SJCRH30 (cell line): ENCODE results near the gene PARVB. TPM values are rescaled to one million over a fixed set of nuclear protein-coding genes. Genes with fewer than 3 reads are reported as not detected.

ENCODE experiments used
- DNase-seq, 2 experiments: peaks; one replicate each; pipeline ENCODE4 v3.0.0-alpha.2; 2015 to 2020
- H3K27ac ChIP-seq: fragments of 250-450 bp; sonication (Bioruptor Pico); 2 replicates; pipeline ENCODE4 v1.5.1; 2020; ENCODE audit warnings: mild to moderate bottlenecking, moderate library complexity
- H3K27me3 ChIP-seq: fragments of 250-450 bp; sonication (Bioruptor Pico); 2 replicates; pipeline ENCODE4 v1.5.1; 2020; ENCODE audit warnings: mild to moderate bottlenecking, moderate library complexity
- H3K36me3 ChIP-seq: fragments of 250-450 bp; sonication (Bioruptor Pico); 2 replicates; pipeline ENCODE4 v1.5.1; 2020; ENCODE audit warnings: mild to moderate bottlenecking, moderate library complexity
- H3K4me1 ChIP-seq: fragments of 250-450 bp; sonication (Bioruptor Pico); 2 replicates; pipeline ENCODE4 v1.5.1; 2020; ENCODE audit warnings: mild to moderate bottlenecking, moderate library complexity
- H3K4me3 ChIP-seq: fragments of 250-450 bp; sonication (Bioruptor Pico); 2 replicates; pipeline ENCODE4 v1.5.1; 2020; ENCODE audit warnings: mild to moderate bottlenecking, moderate library complexity
- H3K9me3 ChIP-seq: fragments of 250-450 bp; sonication (Bioruptor Pico); replicated peaks from 2 replicates; pipeline ENCODE4 v1.5.1; 2020; ENCODE audit warnings: mild to moderate bottlenecking, moderate library complexity
- total RNA-seq: library from RNA; depleted of rRNA; stranded (reverse); fragments of >200 nt; shearing (Covaris generic); gene quantifications from 2 replicates; pipeline ENCODE4 v1.2.3, GENCODE V29; 2014

PARVB gene
- total RNA-seq, 1 experiment from 2014 or later = not detected

DNA sequence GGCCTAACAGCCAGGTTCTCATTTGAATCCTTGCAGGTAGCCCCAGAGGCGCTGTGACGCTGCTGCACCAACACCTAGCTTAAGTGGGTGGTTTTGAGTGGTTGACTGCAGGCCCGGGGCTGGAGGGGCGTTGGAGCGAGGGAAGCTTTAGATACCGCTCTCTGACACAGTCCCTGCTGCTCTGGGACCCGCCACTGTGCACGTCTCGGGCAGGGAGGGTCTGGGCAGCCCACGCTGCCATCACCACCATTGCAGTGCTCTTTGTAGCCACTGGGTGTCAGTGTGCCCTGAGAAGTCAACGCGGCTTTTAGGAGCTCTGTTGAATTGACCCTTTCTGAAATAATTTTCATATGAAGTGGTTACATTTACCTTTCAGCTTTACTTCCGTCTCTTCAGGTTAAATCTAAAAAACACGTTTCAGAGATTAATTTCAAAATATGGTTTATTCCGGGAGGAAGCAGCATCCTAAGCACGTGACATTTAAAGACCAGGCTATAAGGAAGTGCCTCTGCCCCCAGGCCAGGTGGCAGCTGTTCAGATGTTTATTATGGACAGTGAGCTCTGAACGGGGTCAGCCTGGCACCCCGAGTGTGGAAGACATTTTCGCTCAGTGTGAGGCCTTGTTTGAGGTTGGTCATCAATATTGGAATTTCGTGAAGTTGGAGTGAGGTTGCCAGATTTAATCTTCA lies 30.9 kb upstream of the PARVB start:
- Histone ChIP-seq H3K4me1 (0 out of 2 replicates have a peak, but pooled peaks cover 2% of the 10 kb centered on the region), H3K27ac (no peak overlapping the region), H3K9me3 (no peaks in the 10 kb centered on the region), H3K4me3 (no peak overlapping the region), H3K36me3 (no peaks in the 10 kb centered on the region; the same call in 1 of the 2 replicates), H3K27me3 (no peaks in the 10 kb centered on the region)
- peak; percentile 42 to 64 for DNase-seq

DNA sequence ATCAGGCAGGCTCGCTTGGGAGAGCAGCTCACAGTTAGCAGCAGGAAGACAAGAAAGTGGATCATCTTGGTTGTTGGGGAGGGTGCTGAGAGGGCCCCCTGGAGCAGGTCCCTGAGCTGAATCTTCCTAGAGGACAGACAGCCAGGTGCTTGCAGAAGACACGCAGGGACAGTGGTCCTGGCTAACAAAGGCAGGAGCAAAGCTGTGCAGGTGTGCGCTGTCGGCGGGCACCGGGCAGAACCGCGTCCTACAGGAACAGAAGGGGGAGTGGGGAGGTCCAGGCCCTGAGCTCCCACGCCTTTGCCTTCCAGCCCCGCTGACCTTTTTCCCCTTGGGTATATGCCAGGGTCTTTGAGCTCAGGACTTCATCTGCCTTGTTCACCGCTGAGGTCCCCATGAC lies 30.1 kb upstream of the PARVB start:
- Histone ChIP-seq H3K9me3 (no peaks in the 10 kb centered on the region), H3K36me3 (no peaks in the 10 kb centered on the region; the same call in 1 of the 2 replicates), H3K4me3 (no peak overlapping the region), H3K27ac (no peak overlapping the region), H3K4me1 (0 out of 2 replicates have a peak, but pooled peaks cover 2% of the 10 kb centered on the region), H3K27me3 (no peaks in the 10 kb centered on the region)
- DNase-seq = no peak

DNA sequence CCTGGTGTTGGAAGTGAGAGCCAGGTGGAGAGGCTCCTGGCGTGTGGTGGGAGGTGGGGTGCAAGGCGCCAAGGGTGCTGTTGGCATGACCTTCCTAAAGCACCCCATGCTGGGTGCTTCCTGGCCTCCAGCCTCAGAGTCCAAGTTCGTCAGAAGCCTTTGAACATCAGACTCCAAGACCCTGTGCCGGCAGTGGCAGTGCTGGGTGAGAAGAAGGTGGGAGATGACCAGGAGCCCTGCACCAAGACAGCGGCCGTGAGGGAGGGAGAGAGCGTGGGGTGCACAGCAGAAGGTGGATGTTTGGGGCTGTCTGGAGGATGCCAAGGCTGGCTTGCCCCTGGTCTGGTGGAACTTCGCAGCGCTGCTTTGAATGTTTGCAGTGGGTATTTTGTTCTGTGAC lies 29.7 kb upstream of the PARVB start:
- H3K27me3 ChIP-seq = no peaks in the 10 kb centered on the region
- H3K27ac ChIP-seq = no peak overlapping the region
- 0 out of 2 replicates have a peak, but pooled peaks cover 2% of the 10 kb centered on the region for H3K4me1 ChIP-seq
- H3K9me3 ChIP-seq = no peaks in the 10 kb centered on the region
- H3K36me3 ChIP-seq = no peaks in the 10 kb centered on the region; the same call in 1 of the 2 replicates
- DNase-seq = no peak
- H3K4me3 ChIP-seq = no peak overlapping the region

DNA sequence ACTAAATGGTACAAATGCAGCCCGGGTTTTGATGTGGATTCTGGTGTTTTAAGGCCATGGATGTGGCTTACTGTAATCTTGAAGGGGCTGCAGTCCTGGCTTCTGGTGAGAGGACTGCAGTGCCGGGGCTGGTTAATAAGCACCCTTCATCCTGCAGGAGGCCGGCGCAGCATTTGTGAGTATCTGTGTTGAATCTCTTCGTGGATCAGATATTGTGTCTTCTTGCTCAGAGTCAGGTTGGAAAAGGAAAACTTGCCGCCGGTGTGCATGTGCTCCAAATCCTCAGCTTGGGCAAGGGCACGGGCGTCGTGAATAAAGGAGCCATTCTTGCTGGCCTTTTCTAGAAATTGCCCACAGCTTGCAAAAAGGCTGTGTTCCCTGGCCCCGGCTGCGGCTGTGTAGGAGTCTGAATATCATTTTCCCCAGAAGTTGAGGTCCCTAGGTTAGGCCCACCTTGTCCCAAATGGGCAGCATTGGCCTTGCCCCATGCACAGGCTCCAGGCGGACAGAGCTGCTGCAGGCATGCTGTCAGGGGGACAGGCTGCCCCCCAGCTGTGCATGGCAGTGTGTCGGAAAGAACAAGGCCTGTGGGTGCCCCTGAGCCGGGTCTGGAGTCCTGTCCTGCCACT lies 28.9 kb upstream of the PARVB start:
- no peak for DNase-seq
- Histone ChIP-seq H3K27ac (no peak overlapping the region), H3K36me3 (no peaks in the 10 kb centered on the region; the same call in 1 of the 2 replicates), H3K4me3 (no peak overlapping the region), H3K4me1 (0 out of 2 replicates have a peak, but pooled peaks cover 2% of the 10 kb centered on the region), H3K9me3 (no peaks in the 10 kb centered on the region), H3K27me3 (no peaks in the 10 kb centered on the region)

DNA sequence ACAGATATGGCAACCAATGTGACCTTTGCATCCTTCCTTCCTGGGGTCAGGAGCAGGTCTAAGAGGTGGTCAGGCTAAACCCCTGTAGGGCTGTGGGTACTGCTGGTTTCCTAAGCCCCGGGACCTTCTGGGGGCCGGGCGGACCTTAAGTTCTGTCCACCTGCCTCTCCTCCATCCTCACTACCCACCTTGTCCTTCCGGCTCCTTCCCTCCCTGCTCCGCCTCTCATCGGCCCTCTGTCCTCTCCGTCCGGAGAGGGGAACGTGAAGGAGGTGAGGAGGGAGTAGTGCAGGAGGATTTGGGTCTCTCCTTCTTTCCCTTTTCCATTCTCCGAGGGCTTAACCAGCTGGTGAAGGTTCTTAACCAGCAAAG lies 28.3 kb upstream of the PARVB start:
- 0 out of 2 replicates have a peak, but pooled peaks cover 2% of the 10 kb centered on the region for H3K4me1 ChIP-seq
- H3K27ac ChIP-seq = no peak overlapping the region
- H3K4me3 ChIP-seq = no peak overlapping the region
- H3K9me3 ChIP-seq = no peaks in the 10 kb centered on the region
- no peaks in the 10 kb centered on the region; the same call in 1 of the 2 replicates for H3K36me3 ChIP-seq
- H3K27me3 ChIP-seq = no peaks in the 10 kb centered on the region
- DNase-seq = no peak

DNA sequence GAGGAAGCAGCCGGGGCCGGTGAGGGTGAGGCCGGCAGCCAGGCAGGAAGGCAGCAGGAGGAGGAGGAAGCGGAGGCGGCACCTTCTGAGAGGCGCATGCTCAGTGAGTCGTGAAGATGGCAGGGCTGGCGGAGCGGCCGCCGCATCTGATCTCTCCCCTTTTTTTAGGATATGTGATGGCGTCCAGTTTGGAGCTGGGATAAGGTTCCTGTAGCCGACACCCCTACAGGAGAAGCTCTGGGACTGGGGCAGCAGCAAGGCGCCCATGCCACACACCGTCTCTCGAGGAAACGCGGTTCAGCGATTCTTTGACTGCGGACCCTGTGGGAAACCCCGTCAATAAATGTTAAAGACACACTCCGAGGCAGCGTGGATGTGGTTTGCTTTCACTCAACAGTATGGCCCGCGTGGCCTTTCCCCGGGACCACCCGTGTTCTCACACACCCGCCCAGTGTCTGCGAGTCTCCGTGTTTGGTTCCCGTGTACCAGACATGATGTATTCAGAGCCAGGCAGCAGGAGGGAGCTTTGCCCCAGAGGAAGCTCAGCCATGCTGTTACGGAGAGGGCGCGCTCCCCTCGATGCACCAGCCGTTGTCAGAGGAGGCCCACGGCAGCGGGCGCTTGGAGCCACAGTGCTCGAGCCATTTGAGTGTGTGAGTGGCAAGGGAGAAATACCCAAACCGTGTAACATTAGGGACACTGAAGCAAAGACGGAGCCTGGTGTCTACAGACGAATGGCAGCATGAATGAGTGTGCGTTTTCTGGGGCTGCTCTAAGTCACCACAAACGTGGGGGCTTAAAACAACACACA lies 27.7 kb upstream of the PARVB start:
- H3K36me3 ChIP-seq = no peaks in the 10 kb centered on the region; the same call in 1 of the 2 replicates
- no peak overlapping the region for H3K4me3 ChIP-seq
- H3K9me3 ChIP-seq = no peaks in the 10 kb centered on the region
- DNase-seq = no peak
- H3K27ac ChIP-seq = no peak overlapping the region
- 0 out of 2 replicates have a peak, but pooled peaks cover 2% of the 10 kb centered on the region for H3K4me1 ChIP-seq
- H3K27me3 ChIP-seq = no peaks in the 10 kb centered on the region

DNA sequence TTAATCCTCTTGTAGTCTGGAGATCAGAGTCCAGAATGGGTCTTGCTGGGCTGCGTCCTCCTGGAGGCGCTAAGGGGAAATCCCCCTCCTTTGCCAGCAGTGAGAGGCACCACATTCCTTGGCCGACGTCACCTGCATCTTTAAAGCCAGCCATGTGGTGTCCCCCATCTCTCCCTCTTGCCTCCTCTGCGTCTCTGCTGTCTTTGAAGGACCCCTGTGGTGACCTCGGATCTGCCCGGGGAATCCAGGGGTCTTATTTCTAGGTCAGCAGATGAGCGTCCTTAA lies 27.2 kb upstream of the PARVB start:
- no peak for DNase-seq
- Histone ChIP-seq H3K27ac (no peak overlapping the region), H3K27me3 (no peaks in the 10 kb centered on the region), H3K36me3 (no peaks in the 10 kb centered on the region; the same call in 1 of the 2 replicates), H3K4me3 (no peak overlapping the region), H3K9me3 (no peaks in the 10 kb centered on the region), H3K4me1 (0 out of 2 replicates have a peak, but pooled peaks cover 2% of the 10 kb centered on the region)

DNA sequence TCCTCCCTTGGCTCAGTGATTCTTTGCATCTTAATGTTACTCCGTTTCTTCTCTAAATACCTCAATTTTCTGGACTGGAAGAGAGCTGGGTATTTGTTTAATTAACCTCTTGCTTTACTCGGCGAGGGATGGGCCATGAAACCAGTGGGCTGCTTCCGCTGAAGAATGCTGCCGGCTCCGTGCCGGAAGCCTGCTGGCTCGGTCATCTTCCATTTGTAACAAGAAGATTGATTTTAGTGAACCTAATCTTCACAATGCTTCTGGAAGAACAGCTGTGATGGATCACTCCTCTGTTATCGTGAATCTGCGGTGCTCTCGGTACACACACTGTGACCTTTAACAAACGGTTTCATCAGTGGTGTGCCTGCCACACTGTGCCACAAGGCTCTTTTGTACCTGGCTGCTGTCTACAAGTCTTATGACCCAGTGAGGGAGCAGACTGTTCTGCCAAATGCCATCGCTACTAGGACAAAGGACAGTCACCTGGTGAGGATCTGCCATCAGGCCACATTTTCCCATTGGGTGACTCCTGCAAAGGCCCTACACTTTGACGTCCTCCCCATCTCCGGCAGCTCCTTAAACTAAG lies 25.3 kb upstream of the PARVB start:
- H3K4me1 ChIP-seq = no peaks in the 10 kb centered on the region
- no peak overlapping the region for H3K4me3 ChIP-seq
- no peak for DNase-seq
- no peaks in the 10 kb centered on the region for H3K9me3 ChIP-seq
- no peaks in the 10 kb centered on the region; the same call in 1 of the 2 replicates for H3K36me3 ChIP-seq
- no peaks in the 10 kb centered on the region for H3K27me3 ChIP-seq
- H3K27ac ChIP-seq = no peak overlapping the region

DNA sequence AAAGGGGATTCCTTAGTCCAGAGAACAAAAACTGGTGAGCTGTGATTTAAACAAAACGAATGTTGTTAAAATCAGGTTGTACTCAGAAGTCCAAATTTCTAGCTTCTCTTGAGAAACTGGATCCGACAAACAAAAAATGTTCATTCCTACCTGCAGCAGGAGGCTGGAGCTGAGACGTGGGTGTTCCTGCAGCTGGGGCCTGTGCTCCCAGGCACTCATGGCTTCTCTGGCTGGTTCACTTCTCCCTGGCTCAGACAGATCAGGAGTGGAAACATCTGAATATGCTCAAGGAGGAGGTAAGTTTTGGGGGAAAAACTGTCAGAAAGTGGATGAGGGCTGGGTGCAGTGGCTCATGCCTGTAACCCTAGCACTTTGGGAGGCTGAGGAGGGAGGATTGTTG lies 24.7 kb upstream of the PARVB start:
- H3K27me3 ChIP-seq = no peaks in the 10 kb centered on the region
- H3K27ac ChIP-seq = no peak overlapping the region
- H3K36me3 ChIP-seq = no peaks in the 10 kb centered on the region; the same call in 1 of the 2 replicates
- no peaks in the 10 kb centered on the region for H3K4me1 ChIP-seq
- H3K4me3 ChIP-seq = no peak overlapping the region
- DNase-seq = no peak
- no peaks in the 10 kb centered on the region for H3K9me3 ChIP-seq

DNA sequence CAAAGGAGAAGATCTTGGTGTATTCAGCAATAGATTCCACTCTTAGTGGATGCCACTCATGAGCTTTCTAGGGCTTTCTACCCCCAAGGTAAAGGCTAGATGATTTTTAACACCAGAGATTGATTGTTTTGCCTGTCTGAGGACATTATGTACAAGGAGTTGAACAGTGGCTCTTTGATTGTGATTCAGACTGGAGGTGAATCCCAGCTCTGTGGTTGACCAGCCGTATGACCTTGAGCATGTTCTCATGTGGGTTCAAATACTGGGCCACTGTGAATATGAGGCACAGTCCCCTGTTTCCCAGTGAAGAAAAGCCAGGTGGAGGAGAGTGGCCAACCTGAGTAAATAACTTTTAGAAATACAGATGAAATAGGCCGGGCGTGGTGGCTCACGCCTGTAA lies 24.0 kb upstream of the PARVB start:
- Histone ChIP-seq H3K9me3 (no peaks in the 10 kb centered on the region), H3K36me3 (no peaks in the 10 kb centered on the region; the same call in 1 of the 2 replicates), H3K4me1 (no peaks in the 10 kb centered on the region), H3K4me3 (no peak overlapping the region), H3K27me3 (no peaks in the 10 kb centered on the region), H3K27ac (no peak overlapping the region)
- DNase-seq = no peak

DNA sequence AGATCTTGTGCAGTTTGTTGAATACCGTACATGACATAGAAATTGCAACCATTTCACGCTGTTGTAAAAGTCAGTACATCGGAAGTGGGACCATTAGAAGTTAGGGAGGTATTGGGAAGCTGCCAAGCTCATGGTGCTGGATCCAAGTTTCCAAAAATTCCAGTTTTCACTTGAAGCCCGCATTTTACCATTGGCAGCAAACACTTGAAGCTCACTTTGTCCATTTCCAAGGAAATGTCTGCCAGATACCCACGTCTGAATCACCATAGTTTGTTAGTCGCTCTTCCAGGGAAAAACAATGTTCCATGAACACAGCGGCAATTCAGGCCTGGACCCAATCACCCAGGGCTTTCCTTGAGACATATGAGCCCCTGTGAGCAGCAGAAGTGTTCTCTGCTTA lies 22.6 kb upstream of the PARVB start:
- H3K27me3 ChIP-seq = no peaks in the 10 kb centered on the region
- no peak for DNase-seq
- H3K4me1 ChIP-seq = no peaks in the 10 kb centered on the region
- H3K9me3 ChIP-seq = no peaks in the 10 kb centered on the region
- no peaks in the 10 kb centered on the region; the same call in 1 of the 2 replicates for H3K36me3 ChIP-seq
- no peak overlapping the region for H3K4me3 ChIP-seq
- no peak overlapping the region for H3K27ac ChIP-seq

DNA sequence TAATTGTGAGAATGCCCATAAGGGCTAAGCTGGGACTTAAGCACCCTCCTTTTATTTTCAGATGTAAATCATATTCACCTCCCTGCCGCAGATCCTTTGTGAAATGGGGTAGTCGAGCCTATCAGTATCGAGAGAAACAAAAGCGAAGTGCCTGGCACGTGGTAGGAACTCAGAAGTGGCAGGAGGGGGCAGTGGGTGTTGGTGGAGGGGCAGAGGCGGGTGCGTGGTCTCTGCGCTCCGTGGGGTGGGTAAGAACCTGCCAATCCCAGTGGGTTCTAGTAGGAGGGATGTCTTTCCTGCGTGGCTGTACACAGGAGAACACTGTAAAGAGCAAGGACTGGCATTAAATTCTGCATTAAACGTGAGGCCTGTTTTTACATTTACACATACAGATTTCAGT lies 21.8 kb upstream of the PARVB start:
- DNase-seq = no peak
- no peaks in the 10 kb centered on the region; the same call in 1 of the 2 replicates for H3K36me3 ChIP-seq
- H3K9me3 ChIP-seq = no peaks in the 10 kb centered on the region
- no peaks in the 10 kb centered on the region for H3K27me3 ChIP-seq
- no peaks in the 10 kb centered on the region for H3K4me1 ChIP-seq
- no peak overlapping the region for H3K4me3 ChIP-seq
- no peak overlapping the region for H3K27ac ChIP-seq

DNA sequence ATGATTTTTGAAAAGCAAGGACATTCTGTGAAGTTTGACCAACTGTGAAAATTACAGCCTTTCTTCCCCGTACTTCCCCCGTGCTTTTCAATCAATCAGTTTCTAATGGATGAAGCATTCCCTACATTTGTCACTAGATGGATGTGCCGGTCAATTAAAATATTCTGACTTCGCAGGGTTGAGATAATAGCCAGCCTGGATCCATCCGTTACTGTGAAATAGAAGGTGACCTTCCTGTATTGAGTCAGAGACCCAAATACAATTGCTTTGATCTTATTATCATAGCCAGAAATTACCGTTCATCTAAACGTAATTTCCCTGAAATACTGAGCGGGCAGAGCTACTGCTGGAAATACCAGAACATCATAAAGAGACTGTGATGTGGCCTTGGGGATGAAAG lies 21.1 kb upstream of the PARVB start:
- DNase-seq = no peak
- Histone ChIP-seq H3K9me3 (no peaks in the 10 kb centered on the region), H3K36me3 (no peaks in the 10 kb centered on the region; the same call in 1 of the 2 replicates), H3K27me3 (no peaks in the 10 kb centered on the region), H3K4me3 (no peak overlapping the region), H3K4me1 (no peaks in the 10 kb centered on the region), H3K27ac (no peak overlapping the region)

DNA sequence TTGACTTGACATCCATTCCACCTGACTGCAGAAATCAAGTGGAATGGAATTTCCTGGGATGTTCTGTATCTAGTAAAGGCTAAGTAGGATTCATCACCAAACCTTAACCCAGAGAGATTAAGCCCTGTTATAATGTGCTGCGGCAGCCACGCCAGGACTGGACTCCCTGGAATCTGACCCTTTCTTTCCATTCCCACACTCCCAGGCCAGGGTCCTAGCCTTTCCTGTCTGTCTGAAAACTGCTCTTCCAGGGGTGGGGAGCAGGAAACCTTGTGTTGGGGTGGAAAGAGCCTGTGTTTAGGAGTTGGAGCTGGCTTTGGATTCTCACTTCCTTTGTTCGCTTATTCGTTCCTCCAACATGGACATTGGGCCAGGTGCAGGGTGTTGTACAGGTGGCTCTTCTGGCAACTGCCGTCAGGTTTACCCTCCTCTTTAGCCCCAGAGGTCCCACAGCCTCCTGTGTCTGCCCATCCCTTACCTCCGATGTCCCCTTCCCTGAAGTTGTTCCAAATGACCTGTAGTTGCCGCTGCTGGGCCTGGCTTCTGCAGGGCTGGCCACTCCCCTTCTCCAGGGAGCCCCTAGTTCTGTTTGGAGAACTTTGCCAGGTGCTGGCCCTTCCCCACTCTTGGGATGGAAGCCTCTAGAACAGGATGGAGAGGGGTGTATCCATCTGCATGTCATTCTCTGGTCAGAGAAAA lies 20.5 kb upstream of the PARVB start:
- Histone ChIP-seq H3K36me3 (no peaks in the 10 kb centered on the region; the same call in 1 of the 2 replicates), H3K27ac (no peak overlapping the region), H3K27me3 (no peaks in the 10 kb centered on the region), H3K4me1 (no peaks in the 10 kb centered on the region), H3K4me3 (no peak overlapping the region), H3K9me3 (no peaks in the 10 kb centered on the region)
- no peak for DNase-seq
